GM19468 (cell line): ENCODE measurements around the gene RPAIN.
"Not testable (repeated sequence)": the region's sequence is repeated elsewhere in the genome, so short reads cannot be mapped to it uniquely, and the experiment has no call there.

Experiments used
- ATAC-seq: cut with Tn5 transposase; IDR thresholded peaks from one replicate; pipeline ENCODE4 v1.9.1; 2021; ENCODE audit warnings: mild to moderate bottlenecking, moderate library complexity, moderate number of reproducible peaks; ENCODE audit not compliant: unreplicated experiment; ENCODE audit errors: extremely low read depth

Gene RPAIN

DNA sequence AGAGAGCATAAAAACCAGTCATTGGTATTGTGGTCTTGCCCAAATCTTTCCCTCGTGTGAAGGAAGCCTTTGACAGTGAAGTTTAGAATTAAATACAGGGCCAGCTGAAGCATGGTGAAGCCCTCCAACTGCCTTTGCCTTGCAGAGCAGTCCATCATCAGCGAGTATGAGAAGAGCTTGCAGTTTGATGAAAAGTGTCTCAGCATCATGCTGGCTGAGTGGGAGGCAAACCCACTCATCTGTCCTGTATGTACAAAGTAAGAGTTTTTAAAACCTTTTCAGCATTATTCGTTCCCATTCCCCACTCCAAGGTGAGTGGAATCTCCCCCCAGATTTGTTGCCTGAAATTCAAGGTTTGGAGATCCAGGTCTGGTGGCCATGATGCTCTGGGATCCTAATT, 5.8 kb downstream of the RPAIN start:
- no peak for ATAC-seq

- ATAC-seq = no peak
Observed at GRCh38 chr17:5429191-5429887, 9.4 kb downstream of the RPAIN start.

DNA sequence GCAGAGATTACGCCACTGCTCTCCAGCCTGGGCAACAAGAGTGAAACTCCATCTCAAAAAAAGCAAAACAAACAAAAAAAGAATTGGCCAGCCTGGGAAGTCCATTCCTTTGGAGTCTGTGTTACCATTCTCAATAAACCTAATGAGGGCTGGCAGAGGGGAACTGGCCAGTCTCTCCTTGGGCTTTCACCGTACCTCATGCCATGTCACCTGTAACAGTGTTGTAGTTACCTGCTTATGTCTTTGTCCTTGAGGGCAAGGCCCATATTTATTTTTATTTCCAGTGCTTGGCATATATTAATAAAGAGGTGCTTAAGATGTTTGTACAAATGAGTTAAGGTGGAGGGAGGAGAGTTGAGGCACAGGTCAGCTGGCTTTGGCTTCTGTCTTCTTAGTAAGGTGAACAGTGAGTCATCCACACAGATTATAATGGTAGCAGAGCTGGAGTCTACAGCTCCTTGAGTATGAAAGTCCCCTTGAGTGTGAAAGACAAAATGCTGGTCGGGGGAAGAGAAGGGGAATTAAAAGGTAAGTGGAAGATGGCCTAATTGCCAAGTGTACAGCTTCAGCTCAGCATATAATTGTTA, 10.5 kb downstream of the RPAIN start:
- no peak for ATAC-seq

GRCh38 chr17:5431234-5431633, 11.3 kb downstream of the RPAIN start:
- ATAC-seq = not testable (repeated sequence)

GRCh38 chr17:5431949-5432556, 12.1 kb downstream of the RPAIN start:
- ATAC-seq = no peak

GRCh38 chr17:5434984-5435383, 15.0 kb downstream of the RPAIN start:
- no peak for ATAC-seq

DNA sequence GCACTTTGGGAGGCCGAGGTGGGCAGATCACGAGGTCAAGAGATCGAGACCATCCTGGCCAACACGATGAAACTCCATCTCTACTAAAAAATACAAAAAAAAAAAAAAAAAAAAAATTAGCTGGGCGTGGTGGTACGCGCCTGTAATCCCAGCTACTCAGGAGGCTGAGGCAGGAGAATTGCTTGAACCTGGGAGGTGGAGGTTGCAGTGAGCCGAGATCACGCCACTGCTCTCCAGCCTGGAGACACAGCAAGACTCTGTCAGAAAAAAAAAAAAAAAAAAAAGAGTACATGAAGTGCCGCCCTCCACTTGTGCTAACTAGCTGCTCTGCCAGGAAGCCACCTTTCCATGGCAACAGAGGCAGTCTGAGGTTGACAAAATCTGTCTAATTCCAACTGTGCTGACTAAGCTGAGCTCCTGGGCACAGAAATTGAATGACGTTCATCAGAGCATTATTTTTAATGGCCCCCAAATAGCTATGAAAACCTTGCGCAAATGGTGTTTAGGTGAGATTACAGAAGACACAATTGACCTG, 15.9 kb downstream of the RPAIN start:
- ATAC-seq = not testable (repeated sequence)

GRCh38 chr17:5437721-5438317, 17.8 kb downstream of the RPAIN start:
- no peak for ATAC-seq

- peak; percentile 51 for ATAC-seq
Observed at GRCh38 chr17:5438716-5439445, 18.9 kb downstream of the RPAIN start, which contains the start of gene C1QBP. Gene C1QBP (minus strand): TSS chr17:5439155. CDS start chr17:5439073, 82 bp downstream.

GRCh38 chr17:5439446-5439764, 19.4 kb downstream of the RPAIN start:
- ATAC-seq = no peak

- ATAC-seq = no peak
Observed at GRCh38 chr17:5443728-5444127, 23.7 kb downstream of the RPAIN start.

DNA sequence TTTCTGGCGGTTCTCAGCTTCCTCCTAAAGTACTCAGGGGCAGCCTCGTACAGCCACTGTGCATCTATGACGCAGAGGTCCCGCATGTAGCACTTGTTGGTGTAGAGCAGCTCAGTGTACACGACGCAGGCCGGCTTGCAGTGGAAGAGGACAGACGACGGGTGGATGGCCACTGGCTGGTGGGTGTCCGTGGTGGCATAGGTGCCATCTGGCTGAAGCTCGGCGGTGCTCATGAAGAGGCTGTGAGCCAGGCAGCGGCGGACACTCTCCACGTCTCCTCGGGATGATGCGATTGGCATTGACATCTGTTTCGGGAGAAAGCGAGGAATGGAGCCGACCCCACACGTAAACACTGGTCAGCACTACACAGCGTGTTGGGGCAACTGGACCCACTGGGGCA, 24.2 kb downstream of the RPAIN start:
- no peak for ATAC-seq

DNA sequence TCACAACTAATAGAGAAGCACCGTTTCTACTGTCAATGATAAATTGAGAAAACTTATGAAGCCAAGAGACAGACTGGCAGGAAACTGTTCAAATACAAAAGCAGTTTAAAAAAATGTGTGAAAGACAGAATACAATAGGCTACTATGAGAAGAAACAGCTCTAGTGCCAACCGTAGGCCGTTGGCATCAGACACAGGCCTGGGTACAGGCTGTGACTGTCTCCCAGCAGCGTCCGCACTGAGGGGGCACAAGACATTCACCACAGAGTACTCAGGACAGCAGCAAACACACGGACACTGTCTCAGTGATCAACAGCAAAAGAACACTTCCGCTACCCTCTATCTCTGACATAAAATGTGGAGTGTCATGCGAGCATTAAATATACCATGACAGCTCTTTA, 26.8 kb downstream of the RPAIN start:
- ATAC-seq = no peak

DNA sequence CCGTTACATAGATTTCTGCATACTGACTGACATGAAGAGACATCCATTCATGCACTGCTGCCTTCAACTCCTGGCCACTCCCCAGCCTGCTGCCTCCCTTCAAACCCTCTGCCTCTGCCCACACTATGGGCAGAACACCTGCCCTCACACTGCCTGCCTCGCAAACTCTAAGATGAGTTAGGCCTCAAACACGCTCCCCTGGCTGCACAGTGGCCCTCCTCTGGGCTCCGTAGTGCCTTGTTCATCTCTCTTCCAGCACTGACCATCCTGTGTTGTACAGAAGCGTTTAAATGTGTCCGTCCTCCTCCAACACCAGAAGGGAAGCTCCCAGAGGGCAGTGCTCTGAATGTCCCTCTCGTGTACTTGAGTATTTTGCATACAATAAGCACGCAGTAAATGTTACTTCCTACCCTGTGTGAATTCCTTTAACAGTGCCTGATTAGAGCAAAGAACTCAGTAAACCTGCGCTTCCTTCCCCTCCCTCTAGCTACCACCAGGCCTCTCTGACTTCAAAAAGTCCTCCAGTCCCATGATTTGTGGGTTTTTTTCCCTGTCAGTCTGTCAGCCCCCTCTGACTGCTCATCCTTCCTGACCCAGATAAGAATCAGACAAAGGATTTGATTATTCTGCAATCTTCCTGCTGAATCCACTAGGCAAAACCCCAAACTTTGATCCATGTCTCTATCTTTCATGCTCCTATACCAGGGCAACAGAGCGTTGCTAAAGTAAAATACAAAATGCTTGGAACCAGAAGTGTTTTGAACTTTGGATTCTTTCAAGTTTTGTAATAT, 44.9 kb downstream of the RPAIN start:
- ATAC-seq = no peak

- no peak for ATAC-seq
Observed at GRCh38 chr17:5466295-5466694, 46.3 kb downstream of the RPAIN start.

- no peak for ATAC-seq
Observed at GRCh38 chr17:5467416-5467815, 47.4 kb downstream of the RPAIN start.

DNA sequence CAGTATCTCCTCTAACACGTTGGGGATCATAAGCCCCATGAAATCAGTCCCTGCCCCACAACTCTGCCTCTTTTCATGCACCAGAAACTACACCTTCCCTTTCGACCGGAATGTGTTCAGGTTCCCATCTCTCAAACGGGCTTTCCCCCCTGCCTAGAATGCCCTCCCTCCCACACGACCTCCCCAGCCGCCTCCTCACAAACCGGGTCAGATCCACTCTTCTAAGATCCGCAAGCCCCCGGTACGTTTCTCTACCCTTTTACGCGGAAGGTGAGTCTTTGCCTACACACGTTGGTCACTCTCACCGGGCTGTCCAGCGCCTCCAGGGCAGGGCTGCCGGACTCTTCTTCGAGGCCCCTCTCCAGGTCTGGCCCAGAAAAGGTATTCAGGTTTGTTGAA, 48.1 kb downstream of the RPAIN start:
- ATAC-seq = no peak

DNA sequence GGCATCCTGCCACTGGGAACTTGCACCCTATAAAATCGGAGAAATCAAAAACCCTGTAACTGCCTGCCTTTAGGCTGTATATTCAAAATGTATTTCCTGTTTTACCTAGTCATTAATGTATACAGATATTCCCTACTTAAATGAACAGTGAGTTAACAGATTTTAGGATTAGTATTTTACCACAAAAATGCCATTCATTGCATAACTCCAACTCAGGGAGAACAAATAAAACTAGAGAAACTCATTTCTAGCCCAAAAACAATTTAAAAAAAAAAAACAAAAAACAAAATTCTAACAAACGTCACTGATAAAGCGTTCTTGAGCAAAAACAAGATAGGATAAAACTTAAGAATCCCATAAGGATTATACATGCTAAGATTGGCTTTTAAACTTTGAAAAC, 52.5 kb downstream of the RPAIN start:
- no peak for ATAC-seq

- ATAC-seq = no peak
Observed at GRCh38 chr17:5473906-5474305, 53.9 kb downstream of the RPAIN start.

DNA sequence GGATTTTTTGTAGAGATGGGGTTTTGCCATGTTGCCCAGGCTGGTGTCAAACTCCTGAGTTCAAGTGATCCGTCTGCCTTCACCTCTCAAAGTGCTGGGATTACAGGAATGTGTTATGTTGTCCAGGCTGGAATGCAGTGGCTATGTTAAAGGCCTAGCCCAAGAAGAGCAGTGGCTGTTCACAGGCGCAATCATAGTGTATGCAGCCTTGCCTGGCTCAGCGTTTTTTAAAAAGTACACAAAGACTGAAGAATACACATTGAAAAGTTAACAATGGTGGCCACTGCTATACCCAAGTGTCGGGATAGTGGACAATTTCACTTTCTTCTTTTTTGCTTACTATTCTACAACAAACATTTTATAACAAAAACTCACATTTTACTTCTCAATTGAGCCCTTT, 59.0 kb downstream of the RPAIN start:
- ATAC-seq = no peak
